NCI-H1048 (cell line): Measurements from ENCODE around the gene CLCN6.

Experiments used
- DNase-seq: peaks from one replicate; lab custom pipeline; 2025; lab: John Stamatoyannopoulos, UW

Gene CLCN6

GRCh38 chr1:11780380-11781147, 25.4 kb upstream of the CLCN6 start:
- DNase-seq: no peak

DNA sequence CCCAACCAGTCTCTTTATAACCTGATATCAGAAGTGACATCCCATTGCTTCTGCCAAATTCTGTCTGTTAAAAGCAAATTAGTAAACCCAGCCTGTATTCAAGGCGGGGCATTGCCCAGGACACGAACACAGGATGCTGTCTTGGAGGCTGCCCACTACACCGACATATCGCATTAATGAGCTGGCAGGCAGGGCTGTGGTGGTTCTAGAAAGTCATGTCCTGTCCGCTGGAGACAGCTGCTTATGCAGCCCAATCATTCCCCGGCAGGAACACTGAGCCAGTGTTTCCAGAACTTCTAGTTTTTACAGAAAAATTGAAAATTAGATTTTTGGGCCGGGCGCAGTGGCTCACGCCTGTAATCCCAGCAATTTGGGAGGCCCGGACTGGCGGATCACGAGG, 24.7 kb upstream of the CLCN6 start:
- no peak for DNase-seq

DNA sequence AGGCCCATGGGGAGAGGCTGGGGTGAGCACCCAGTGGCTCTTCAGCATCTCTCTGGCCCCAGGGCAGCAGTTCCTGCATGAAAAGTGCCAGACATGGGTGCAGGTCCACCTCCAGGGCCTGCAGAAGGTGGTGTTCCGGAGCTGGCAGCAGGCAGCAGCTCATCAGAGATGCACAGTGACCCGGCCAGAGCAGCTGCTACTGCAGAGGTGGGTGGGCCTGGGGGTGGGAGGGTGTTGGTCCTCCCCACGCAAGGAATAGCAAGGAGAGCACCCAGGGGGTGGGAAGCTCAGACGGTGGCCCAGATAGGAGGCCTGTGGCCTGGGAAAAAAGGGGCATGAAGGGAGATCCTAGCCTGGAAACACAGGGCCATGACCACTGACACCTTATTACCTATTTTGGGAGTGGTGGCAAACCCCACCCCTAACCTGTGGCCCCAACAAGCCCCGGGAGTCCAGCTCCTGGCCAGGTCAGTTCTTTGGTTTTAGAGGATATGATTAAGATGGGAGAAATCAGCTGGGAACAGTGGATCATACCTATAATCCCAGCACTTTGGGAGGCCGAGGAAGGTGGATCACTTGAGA, 23.8 kb upstream of the CLCN6 start:
- no peak for DNase-seq

GRCh38 chr1:11783556-11783955, 22.4 kb upstream of the CLCN6 start:
- DNase-seq: no peak

GRCh38 chr1:11784256-11784992, 21.6 kb upstream of the CLCN6 start:
- DNase-seq: no peak

- no peak for DNase-seq
These were observed 20.8 kb upstream of the CLCN6 start for GRCh38 chr1:11784993-11785769.

DNA sequence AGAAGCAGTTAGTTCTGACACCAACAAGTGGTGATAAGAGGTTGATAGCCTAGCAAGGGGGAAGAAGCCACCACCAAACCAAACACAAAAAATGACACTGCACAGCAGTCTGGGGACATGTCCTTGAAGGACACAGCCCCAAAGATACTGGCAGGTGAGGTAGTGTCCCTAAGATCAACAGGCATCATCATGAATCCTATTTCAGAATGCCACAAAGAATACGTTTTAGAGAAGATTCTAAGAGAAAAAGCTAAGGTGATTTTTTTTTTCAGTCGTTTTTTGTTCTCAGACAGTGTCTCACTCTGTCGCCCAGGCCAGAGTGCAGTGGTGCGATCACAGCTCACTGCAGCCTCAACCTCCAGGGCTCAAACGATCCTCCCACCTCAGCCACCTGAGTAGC, 19.8 kb upstream of the CLCN6 start:
- no peak for DNase-seq

DNA sequence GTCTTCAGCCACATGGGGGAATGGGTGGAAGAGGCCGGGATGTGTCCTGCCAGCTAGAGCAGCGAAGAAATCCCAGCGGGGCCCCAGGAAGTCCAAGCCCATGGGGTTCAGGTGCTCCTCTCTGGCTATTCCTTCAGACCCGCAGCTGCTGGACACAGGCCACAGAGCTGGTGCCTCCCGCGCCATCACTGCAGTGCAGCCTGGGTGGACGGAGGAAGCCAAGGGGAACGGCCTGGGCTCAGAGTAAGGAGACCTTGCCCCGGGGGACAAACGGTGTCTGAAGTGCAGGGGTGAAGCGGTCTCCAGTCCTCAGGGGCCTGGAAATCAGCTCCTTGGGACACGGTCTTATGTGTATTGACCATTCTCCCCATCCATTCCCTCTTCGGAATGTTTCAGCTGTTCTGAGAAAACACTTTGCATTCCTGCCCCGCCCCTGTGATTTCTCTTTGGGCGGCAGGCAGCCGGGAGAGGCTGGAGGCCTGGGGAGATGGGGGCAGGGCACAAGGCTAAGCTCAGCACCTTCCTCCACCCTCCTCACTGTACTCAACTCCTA, 18.7 kb upstream of the CLCN6 start:
- DNase-seq: no peak

GRCh38 chr1:11787804-11788436, 18.1 kb upstream of the CLCN6 start:
- no peak for DNase-seq

DNA sequence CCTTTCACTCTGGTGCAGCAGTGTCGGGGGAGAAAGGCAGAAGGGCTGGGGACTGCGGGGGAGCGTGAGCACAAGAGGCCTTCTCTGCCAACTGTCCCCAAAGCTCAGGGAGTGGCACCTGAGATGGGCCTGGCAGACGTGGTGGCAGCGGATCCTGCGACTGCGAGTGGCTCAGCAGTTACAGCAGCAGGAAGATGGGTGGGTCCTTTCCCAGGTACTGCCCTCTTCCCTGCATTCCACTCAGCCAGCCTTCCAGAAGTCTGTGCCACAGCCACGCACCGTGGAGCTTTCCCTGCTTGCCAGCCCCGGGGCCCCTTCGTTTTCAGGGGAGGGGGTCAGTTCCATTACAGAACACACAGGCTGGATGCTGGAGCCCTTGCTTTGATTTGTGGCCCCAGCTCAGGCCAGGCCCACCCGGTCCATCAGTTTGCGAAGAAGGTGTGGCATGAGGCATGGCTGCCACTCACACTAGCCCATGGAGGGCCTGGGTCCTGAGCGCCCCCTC, 17.4 kb upstream of the CLCN6 start:
- no peak for DNase-seq

DNA sequence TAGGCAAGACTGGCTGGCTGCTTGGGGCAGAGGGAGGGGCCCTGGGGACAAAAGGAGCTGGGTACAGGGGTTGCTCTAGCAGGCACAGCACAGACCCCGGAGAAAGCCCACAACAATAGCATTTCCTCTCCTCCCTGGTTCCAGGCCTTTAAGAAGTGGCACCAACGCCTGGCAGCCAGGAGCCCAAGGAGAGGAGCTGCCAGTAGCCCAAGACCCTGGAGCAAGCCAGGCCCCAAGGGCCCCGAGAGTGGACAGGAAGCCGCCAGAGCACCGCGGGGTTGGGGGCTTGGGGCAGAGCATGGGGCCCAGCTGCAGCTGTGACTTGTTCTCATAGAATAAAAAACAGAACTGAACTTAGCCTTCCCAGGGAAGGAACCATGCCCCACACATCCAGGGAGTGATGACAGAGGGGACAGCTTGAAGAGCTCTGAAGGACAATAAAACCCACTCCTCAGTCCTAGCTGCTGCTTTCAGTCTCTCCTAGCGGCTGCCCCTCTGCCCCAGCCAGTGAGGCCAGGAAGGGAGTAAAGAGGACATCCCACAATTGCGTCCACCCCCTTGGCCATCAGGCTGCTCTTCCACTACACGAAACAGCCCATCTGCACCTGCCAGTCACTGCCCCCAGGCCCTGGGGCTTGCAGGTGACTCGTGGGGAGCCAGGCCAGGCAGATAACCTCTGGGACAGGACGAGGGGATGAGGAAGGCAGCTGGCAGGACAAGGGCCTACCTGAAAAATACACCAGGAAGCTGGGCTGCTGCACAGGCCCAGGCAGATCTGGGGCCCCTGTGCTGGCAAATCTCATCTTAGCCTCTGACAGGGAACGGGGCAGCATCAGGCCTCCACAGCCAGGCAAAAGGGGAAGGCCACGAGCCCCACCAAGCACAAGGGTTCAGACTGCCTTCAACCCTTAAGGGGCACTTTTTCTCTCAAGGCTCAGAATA, 16.6 kb upstream of the CLCN6 start:
- DNase-seq: no peak

DNA sequence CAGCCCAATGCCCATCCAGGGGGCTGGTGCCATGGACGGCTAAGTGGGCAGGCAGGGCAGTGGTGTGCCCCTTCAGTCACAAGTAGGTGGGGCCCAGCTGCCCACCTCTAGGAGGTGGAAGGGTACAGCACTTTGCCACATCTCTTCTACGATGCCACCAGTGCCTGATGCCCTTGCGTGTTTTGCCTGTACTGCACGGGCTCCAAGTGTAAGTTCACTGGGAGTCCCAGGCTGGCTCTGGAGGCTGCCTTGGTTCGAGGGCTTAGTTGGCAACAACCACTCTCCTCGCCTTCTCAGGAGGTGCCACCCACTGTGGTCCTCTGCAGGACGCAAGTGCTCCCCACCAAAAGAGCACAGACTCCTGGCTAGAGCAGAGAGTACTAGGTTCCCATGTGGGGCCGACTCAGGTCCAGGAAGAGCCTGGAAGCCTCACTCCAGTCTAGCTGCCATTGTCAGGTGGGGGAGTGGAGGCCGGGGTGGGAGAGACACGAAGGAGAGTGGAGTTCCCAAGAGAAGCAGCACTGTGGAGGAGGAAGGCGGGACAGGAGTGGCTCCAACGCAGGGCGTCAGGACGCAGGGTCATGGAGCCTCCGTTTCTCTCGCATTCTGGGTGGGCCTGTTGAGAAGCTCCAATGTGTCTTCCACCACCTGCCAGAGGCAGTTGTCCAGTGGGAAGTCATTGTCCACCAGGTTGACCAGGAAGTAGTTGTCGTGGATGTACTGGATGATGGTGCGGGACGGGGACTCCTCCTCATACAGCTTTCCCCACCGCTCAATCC, 15.7 kb upstream of the CLCN6 start:
- DNase-seq: no peak

GRCh38 chr1:11790880-11791715, 14.9 kb upstream of the CLCN6 start:
- no peak for DNase-seq

- DNase-seq: no peak
These were observed 13.9 kb upstream of the CLCN6 start for GRCh38 chr1:11792106-11792505.

DNA sequence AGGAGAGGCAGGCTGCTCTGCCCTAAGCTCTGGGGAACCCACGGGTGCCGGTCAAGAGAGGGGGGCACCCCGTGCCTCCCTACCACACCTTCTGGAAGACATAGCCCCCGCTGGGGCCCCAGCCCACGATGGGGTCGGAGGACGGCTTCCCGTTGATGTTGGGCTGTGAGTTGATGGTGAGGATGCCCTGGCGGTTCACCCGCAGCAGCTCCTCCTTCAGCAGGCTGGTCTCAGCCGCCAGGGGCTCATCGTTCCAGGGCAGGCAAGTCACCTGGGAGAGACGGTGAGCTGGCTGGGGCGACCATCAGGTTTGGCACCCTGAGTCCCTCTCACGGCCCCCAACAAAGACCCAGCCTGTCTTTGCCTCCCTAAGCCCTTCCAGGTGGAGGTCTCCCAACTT, 12.2 kb upstream of the CLCN6 start:
- no peak for DNase-seq

DNA sequence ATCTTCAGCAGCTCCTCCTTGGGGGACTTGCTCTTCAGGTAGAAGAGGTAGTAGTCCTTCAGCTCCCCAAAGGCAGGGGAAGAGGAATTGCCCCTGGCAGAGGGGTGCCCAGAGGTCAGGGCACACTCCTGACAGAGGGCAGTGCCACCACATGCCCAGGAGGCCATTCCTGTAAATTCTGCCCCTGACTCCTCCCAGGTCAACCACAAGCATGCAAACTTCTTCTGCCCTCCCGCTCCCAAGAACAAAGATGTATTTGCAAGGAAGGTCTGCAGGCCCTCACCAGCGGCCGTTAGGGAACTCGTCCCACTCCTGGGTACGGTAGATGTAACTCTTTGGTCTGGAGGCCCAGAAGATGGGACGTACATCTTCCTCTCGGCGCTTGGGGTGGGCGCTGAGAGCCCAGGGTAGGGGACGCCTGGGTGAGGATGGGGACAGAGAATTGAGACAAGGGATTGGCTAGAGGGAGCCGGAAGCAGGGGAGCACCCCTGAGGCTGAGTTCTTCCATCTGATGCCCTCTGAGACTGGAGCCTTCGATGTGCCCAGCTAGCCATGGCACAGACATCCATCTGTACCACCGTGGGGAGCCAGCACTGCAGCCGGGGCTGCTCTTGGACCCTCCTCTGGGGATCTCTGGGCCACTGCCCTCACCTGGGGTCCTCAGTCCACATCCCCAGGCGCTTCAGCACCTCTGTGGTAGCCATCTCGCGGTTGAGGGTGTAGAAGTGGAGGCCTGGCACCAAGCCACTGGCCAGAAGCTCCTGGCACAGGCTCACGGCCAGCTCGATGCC, 11.3 kb upstream of the CLCN6 start:
- no peak for DNase-seq

DNA sequence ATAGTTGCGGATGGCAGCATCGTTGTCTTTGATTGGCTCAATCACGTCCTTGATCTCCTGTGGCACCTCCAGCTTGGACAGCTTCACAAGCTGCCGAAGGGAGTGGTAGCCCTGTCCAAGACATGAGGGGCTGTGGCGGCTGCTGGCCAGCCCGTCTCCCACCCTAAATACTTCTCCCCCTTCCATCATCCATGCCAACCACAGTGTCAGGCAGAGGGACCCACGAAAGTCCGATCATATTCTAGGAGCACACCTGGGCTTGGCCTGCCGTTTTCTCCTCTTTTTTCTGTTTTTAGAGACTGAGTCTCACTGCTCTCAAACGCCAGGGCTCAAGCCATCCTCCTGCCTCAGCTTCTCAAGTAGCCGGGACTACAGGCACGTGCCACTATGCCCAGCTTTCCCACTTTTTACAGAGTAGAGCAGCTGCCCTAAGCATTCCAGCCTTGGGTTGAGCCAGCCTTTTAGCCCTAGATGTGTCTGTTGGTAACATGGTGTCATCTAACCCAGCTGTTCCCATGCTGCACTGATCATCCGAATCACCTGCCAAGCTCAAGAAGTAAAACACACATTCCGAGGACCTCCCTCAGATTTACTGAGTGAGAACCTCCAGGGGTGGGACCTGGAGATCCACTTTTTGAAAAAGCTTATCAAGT, 10.6 kb upstream of the CLCN6 start:
- DNase-seq: no peak
